ENCODE data around the gene TECR. TPM values are rescaled to one million over a fixed set of nuclear protein-coding genes. Genes with fewer than 3 reads are reported as not detected.
A peak's percentile ranks its signal among the peaks of the same experiment; 100 is the strongest.

The TECR gene
- total and polyA plus RNA-seq, 2 of the 13 experiments (the other 11 are each of a cell fraction or from before 2014, with no cell fraction given): 54.9 to 121 TPM

DNA sequence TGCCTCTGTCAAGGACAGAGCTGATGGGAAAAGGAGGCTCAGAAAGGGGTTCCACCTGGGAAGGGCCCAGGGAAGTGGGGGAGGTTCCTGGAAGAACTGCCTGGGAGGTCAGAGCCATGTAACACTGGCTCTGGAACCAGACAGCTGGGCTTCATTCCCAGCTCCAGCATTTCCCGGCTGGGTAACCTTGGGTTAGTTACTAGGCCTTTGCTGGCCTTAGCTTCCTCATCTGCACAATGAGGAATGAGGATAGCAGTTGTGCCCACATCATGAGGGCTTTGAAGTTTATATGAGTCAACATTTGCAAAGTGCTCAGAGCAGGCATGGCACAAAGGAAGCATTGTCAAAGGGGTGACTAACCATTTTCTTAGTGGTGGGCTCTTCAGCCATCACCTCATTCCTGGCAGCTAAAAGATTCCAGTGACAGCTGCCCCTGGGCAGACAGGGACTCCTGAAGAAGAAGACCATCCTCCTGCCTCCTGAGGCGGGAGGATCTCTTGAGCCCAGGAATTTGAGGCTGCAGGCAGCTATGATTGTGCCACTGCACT is 9.5 kb upstream of the TECR start (continued):
- TF ChIP-seq, protein P1, sequence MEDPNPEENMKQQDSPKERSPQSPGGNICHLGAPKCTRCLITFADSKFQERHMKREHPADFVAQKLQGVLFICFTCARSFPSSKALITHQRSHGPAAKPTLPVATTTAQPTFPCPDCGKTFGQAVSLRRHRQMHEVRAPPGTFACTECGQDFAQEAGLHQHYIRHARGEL (CRISPR knock-in tag; IDR thresholded peaks at IDR 0.05): no peak
- TF ChIP-seq CEBPG (CRISPR knock-in tag; IDR thresholded peaks at IDR 0.05) (peak; percentile 67), CTCF (CRISPR knock-in tag; IDR thresholded peaks at IDR 0.05) (no peak), NFYB (CRISPR knock-in tag; IDR thresholded peaks at IDR 0.05) (no peak), BHLHE40 (IDR thresholded peaks at IDR 0.05; ENCODE audit: low read length) (0 out of 2 replicates have a peak, but pooled peaks have one; percentile 3), MED13 (CRISPR knock-in tag; IDR thresholded peaks at IDR 0.05) (peak; percentile 73; the same call in 1 of the 2 replicates), ZNF747 (CRISPR knock-in tag; IDR thresholded peaks at IDR 0.05; ENCODE audit: borderline replicate concordance) (no peak), MYPOP (CRISPR knock-in tag; IDR thresholded peaks at IDR 0.05) (no peak), ZFYVE20 (CRISPR knock-in tag; IDR thresholded peaks at IDR 0.05; ENCODE audit: borderline replicate concordance, low read depth) (no peak), ZSCAN5A (CRISPR knock-in tag; IDR thresholded peaks at IDR 0.05; ENCODE audit: borderline replicate concordance) (no peak; the same call in 1 of the 2 replicates), HOXA3 (CRISPR knock-in tag; IDR thresholded peaks at IDR 0.05) (peak; percentile 67; the same call in 1 of the 2 replicates), ZNF713 (CRISPR knock-in tag; IDR thresholded peaks at IDR 0.05) (no peak), ZNF331 (CRISPR knock-in tag; IDR thresholded peaks at IDR 0.05) (peak; percentile 75; the same call in 1 of the 2 replicates), ZNF136 (CRISPR knock-in tag; IDR thresholded peaks at IDR 0.05; ENCODE audit: low read depth) (no peak), BRD4 (CRISPR knock-in tag; IDR thresholded peaks at IDR 0.05) (no peak), ZFP36L1 (CRISPR knock-in tag; IDR thresholded peaks at IDR 0.05) (no peak; the same call in 1 of the 2 replicates), RORA (CRISPR knock-in tag; IDR thresholded peaks at IDR 0.05) (no peak), NFIC (IDR thresholded peaks at IDR 0.05; ENCODE audit: low read length) (peak; percentile 42; the same call in 1 of the 2 replicates), SATB2 (CRISPR knock-in tag; IDR thresholded peaks at IDR 0.05) (no peak), PLRG1 (conservative IDR thresholded peaks at IDR 0.05) (no peak), HHEX (CRISPR knock-in tag; IDR thresholded peaks at IDR 0.05) (no peak)
- TF ChIP-seq, protein P2, sequence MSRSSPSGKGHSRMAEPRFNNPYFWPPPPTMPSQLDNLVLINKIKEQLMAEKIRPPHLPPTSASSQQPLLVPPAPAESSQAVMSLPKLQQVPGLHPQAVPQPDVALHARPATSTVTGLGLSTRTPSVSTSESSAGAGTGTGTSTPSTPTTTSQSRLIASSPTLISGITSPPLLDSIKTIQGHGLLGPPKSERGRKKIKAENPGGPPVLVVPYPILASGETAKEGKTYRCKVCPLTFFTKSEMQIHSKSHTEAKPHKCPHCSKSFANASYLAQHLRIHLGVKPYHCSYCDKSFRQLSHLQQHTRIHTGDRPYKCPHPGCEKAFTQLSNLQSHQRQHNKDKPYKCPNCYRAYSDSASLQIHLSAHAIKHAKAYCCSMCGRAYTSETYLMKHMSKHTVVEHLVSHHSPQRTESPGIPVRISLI (CRISPR knock-in tag; IDR thresholded peaks at IDR 0.05; ENCODE audit: borderline replicate concordance): no peak
- TF ChIP-seq, protein P3, sequence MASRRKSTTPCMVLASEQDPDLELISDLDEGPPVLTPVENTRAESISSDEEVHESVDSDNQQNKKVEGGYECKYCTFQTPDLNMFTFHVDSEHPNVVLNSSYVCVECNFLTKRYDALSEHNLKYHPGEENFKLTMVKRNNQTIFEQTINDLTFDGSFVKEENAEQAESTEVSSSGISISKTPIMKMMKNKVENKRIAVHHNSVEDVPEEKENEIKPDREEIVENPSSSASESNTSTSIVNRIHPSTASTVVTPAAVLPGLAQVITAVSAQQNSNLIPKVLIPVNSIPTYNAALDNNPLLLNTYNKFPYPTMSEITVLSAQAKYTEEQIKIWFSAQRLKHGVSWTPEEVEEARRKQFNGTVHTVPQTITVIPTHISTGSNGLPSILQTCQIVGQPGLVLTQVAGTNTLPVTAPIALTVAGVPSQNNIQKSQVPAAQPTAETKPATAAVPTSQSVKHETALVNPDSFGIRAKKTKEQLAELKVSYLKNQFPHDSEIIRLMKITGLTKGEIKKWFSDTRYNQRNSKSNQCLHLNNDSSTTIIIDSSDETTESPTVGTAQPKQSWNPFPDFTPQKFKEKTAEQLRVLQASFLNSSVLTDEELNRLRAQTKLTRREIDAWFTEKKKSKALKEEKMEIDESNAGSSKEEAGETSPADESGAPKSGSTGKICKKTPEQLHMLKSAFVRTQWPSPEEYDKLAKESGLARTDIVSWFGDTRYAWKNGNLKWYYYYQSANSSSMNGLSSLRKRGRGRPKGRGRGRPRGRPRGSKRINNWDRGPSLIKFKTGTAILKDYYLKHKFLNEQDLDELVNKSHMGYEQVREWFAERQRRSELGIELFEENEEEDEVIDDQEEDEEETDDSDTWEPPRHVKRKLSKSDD (CRISPR knock-in tag; IDR thresholded peaks at IDR 0.05; ENCODE audit: low read depth): no peak
